ENCODE data around the gene DIAPH1.

Gene DIAPH1

DNA sequence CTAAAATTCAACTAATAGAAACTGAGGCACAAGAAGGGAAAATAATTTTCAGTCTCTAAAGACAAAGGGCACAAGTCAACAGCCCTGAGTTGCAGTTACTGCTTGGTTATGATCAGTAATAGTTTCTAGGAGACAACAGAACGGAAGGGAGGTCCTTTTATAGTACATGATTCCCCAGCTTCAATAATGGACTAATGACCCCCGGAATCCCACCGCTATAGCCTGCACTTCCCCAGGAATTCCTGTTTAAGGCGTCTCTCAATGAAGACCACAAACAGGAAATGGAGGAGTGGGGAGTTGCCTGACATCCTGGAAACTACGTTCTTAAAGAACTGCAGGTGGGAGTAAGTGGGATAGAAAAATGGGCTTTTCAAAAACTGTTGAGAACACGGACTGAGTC is 60.6 kb downstream of the DIAPH1 start (continued):
- TF ChIP-seq, protein P1, sequence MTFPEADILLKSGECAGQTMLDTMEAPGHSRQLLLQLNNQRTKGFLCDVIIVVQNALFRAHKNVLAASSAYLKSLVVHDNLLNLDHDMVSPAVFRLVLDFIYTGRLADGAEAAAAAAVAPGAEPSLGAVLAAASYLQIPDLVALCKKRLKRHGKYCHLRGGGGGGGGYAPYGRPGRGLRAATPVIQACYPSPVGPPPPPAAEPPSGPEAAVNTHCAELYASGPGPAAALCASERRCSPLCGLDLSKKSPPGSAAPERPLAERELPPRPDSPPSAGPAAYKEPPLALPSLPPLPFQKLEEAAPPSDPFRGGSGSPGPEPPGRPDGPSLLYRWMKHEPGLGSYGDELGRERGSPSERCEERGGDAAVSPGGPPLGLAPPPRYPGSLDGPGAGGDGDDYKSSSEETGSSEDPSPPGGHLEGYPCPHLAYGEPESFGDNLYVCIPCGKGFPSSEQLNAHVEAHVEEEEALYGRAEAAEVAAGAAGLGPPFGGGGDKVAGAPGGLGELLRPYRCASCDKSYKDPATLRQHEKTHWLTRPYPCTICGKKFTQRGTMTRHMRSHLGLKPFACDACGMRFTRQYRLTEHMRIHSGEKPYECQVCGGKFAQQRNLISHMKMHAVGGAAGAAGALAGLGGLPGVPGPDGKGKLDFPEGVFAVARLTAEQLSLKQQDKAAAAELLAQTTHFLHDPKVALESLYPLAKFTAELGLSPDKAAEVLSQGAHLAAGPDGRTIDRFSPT (tag by site-specific recombination; IDR thresholded peaks at IDR 0.05), result no peak
- no peak for TF ChIP-seq ZNF140 (tag by site-specific recombination; IDR thresholded peaks at IDR 0.05)

DNA sequence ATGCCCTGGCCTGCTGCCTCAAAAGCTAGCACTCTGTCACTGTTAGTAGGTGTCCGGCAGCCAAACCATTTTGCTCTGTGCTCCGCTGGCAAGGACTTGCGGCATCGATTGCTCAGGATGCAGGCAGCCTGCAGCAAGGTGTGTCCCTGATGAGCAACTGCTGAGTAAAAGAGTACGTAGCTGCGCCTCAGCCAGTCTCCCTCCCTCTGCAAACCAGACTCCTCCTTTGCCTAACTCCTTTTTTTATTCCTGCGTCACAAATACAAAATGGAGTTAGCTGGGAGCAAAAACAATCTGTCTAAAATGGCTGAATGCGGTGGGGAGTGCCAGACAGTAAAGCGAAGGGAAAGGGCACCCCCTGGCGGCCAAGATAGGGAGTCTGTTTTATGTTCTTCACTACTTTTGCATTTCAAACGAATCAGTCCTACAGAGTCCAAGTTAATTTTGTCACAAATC is 61.1 kb downstream of the DIAPH1 start:
- no peak overlapping the region for H3K4me3 ChIP-seq (ENCODE audit: low read depth, low read length)
- H3K4me1 ChIP-seq (ENCODE audit: control insufficient read depth, insufficient read depth, low read length), result no peaks in the 10 kb centered on the region
- POLR2A ChIA-PET, result interaction anchor here (1.0 kb wide), 2 partner anchors 82 to 160 kb away, joined by 3 read pairs; partner anchors contain the start of genes PCDHGB5 and PCDHGC3
- H3K36me3 ChIP-seq (ENCODE audit: control insufficient read depth in 2 of 2, insufficient read depth in 1 of 2, low read length in 2 of 2), result peaks cover 11 to 42% of the 10 kb centered on the region in 2 experiments
- CTCF ChIA-PET, result interaction anchor here (0.6 to 5.4 kb wide), 71 partner anchors 8 to 741 kb away, joined by 3 to 116 read pairs (median 6); partner anchors contain the start of genes PCDHB14, PCDHB15, PCDHB16 and PCDHB9
- no peak overlapping the region for H3K27ac ChIP-seq (ENCODE audit: extremely low read depth, low read depth, low read length)
- TF ChIP-seq HOXD13 (CRISPR knock-in tag; IDR thresholded peaks at IDR 0.05; ENCODE audit: borderline replicate concordance) (no peak), ZNF248 (tag by site-specific recombination; IDR thresholded peaks at IDR 0.05) (no peak), ZBTB17 (tag by site-specific recombination; IDR thresholded peaks at IDR 0.05) (peak; percentile 94), ZNF112 (tag by site-specific recombination; IDR thresholded peaks at IDR 0.05) (no peak), OSR2 (tag by site-specific recombination; IDR thresholded peaks at IDR 0.05) (no peak), YY1 (tag by site-specific recombination; IDR thresholded peaks at IDR 0.05) (peak; percentile 79), ZNF394 (tag by site-specific recombination; IDR thresholded peaks at IDR 0.05; ENCODE audit: borderline replicate concordance) (no peak), ZNF654 (tag by site-specific recombination; IDR thresholded peaks at IDR 0.05; ENCODE audit: low read depth) (peak; percentile 56), PRDM1 (tag by site-specific recombination; IDR thresholded peaks at IDR 0.05) (no peak), ZNF830 (tag by site-specific recombination; IDR thresholded peaks at IDR 0.05; ENCODE audit: low read depth) (no peak), ZNF610 (tag by site-specific recombination; IDR thresholded peaks at IDR 0.05; ENCODE audit: borderline replicate concordance) (no peak)
- TF ChIP-seq, protein P2, sequence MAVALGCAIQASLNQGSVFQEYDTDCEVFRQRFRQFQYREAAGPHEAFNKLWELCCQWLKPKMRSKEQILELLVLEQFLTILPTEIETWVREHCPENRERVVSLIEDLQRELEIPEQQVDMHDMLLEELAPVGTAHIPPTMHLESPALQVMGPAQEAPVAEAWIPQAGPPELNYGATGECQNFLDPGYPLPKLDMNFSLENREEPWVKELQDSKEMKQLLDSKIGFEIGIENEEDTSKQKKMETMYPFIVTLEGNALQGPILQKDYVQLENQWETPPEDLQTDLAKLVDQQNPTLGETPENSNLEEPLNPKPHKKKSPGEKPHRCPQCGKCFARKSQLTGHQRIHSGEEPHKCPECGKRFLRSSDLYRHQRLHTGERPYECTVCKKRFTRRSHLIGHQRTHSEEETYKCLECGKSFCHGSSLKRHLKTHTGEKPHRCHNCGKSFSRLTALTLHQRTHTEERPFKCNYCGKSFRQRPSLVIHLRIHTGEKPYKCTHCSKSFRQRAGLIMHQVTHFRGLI (tag by site-specific recombination; IDR thresholded peaks at IDR 0.05), result no peak
- TF ChIP-seq, protein P3, sequence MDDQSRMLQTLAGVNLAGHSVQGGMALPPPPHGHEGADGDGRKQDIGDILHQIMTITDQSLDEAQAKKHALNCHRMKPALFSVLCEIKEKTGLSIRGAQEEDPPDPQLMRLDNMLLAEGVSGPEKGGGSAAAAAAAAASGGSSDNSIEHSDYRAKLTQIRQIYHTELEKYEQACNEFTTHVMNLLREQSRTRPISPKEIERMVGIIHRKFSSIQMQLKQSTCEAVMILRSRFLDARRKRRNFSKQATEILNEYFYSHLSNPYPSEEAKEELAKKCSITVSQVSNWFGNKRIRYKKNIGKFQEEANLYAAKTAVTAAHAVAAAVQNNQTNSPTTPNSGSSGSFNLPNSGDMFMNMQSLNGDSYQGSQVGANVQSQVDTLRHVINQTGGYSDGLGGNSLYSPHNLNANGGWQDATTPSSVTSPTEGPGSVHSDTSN (CRISPR knock-in tag; IDR thresholded peaks at IDR 0.05), result no peak
- TF ChIP-seq, protein P4, sequence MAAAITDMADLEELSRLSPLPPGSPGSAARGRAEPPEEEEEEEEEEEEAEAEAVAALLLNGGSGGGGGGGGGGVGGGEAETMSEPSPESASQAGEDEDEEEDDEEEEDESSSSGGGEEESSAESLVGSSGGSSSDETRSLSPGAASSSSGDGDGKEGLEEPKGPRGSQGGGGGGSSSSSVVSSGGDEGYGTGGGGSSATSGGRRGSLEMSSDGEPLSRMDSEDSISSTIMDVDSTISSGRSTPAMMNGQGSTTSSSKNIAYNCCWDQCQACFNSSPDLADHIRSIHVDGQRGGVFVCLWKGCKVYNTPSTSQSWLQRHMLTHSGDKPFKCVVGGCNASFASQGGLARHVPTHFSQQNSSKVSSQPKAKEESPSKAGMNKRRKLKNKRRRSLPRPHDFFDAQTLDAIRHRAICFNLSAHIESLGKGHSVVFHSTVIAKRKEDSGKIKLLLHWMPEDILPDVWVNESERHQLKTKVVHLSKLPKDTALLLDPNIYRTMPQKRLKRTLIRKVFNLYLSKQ (tag by site-specific recombination; IDR thresholded peaks at IDR 0.05; ENCODE audit: borderline replicate concordance), result no peak
- TF ChIP-seq, protein P5, sequence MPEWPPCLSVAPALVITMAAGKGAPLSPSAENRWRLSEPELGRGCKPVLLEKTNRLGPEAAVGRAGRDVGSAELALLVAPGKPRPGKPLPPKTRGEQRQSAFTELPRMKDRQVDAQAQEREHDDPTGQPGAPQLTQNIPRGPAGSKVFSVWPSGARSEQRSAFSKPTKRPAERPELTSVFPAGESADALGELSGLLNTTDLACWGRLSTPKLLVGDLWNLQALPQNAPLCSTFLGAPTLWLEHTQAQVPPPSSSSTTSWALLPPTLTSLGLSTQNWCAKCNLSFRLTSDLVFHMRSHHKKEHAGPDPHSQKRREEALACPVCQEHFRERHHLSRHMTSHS (tag by site-specific recombination; IDR thresholded peaks at IDR 0.05), result no peak
- TF ChIP-seq, protein P6, sequence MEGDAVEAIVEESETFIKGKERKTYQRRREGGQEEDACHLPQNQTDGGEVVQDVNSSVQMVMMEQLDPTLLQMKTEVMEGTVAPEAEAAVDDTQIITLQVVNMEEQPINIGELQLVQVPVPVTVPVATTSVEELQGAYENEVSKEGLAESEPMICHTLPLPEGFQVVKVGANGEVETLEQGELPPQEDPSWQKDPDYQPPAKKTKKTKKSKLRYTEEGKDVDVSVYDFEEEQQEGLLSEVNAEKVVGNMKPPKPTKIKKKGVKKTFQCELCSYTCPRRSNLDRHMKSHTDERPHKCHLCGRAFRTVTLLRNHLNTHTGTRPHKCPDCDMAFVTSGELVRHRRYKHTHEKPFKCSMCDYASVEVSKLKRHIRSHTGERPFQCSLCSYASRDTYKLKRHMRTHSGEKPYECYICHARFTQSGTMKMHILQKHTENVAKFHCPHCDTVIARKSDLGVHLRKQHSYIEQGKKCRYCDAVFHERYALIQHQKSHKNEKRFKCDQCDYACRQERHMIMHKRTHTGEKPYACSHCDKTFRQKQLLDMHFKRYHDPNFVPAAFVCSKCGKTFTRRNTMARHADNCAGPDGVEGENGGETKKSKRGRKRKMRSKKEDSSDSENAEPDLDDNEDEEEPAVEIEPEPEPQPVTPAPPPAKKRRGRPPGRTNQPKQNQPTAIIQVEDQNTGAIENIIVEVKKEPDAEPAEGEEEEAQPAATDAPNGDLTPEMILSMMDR (tag by site-specific recombination; IDR thresholded peaks at IDR 0.05), result peak; percentile 49
- TF ChIP-seq, protein P7, sequence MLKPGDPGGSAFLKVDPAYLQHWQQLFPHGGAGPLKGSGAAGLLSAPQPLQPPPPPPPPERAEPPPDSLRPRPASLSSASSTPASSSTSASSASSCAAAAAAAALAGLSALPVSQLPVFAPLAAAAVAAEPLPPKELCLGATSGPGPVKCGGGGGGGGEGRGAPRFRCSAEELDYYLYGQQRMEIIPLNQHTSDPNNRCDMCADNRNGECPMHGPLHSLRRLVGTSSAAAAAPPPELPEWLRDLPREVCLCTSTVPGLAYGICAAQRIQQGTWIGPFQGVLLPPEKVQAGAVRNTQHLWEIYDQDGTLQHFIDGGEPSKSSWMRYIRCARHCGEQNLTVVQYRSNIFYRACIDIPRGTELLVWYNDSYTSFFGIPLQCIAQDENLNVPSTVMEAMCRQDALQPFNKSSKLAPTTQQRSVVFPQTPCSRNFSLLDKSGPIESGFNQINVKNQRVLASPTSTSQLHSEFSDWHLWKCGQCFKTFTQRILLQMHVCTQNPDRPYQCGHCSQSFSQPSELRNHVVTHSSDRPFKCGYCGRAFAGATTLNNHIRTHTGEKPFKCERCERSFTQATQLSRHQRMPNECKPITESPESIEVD (tag by site-specific recombination; IDR thresholded peaks at IDR 0.05), result no peak
- no peaks in the 10 kb centered on the region for H3K9me3 ChIP-seq (ENCODE audit: control insufficient read depth, insufficient read depth, low read depth, low read length)
